ENCODE data around the gene CUEDC2.
A peak's percentile ranks its signal among the peaks of the same experiment; 100 is the strongest.

Gene CUEDC2

GRCh38 chr10:102432162-102432950 is at the start of gene CUEDC2:
TSS of gene CUEDC2 (minus strand) at chr10:102432574. CDS start at chr10:102425188, 7,386 bp downstream.
- DNase-seq (ENCODE audit: low read depth, low spot score) = peak; percentile 55
- peak within 1 kb of the TSS; percentile 48 for H3K27ac ChIP-seq

DNA sequence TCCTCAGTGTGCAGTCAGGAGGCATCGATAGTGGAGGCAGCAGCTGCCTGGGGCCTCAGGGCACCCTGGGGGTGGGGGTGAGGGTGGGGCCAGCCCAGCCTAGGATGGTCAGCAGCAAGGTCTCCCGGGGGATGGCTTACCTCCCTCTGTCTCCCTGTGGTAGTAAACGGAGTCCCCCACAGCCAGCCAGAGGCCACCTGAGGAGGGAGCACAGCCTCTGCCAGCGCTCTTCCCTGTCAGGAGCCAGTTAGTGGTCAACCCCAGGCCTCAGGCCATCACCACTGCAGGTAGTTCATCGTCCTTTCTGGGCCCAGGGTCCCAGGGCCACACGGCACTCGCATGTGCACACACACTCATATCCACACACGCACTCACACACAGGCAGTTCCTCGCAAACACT is 48.0 kb upstream of the CUEDC2 start:
- H3K27ac ChIP-seq = no peak overlapping the region
- no peak for DNase-seq (ENCODE audit: low read depth, low spot score)

DNA sequence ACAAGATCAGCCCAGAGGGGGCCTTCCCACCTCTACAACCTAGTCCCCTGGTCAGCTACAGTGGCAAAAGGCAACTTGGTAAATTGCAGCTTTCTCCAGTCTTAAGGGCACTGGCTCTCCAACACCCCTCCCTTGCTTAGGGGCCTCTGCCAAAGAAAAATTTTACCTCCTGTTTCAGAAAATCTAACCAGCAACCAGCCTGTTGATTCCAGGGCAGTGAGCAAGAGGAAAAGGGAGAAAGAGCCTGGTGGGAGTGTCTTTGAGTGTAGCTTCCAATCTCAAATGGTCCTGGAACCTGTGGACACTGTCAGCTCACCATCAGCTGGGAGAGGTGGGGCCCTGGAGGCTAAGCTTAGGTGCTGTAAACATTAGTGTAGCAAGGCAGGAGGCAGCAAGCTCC is 47.3 kb upstream of the CUEDC2 start:
- no peak overlapping the region for H3K27ac ChIP-seq
- no peak for DNase-seq (ENCODE audit: low read depth, low spot score)

DNA sequence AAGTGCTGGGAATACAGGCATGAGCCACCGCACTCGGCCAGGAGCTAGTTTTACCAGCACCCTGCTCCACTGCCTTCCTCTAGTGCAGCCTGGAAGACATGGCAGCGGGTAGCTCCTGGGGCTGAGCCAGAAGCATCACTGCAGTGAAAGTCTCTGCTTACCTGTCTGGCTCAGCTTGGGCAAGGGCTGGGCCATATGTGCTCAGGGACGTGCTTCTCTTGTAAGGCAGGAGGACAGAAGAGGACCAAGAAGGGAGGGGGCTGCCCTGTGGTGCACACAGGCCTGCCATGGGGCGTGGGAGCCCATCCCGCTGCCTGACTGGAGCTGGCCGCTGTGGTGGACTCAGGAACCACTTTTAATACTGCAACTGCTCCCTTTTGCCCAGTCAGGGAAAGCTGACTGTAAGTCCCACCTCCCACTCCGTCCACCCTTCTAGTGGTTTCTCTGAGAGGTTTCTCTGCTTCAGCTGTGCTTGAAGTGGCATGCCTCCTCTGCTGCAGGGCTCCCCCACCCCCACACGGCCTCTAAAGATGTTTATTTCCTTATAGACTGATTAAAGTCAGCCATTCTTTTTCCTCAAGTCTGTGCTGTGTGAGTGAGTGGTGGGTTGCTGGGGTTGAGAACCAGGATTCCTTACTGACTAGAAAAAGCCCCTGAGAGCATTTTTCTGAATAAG is 44.2 kb upstream of the CUEDC2 start:
- DNase-seq (ENCODE audit: low read depth, low spot score) = no peak
- no peak overlapping the region for H3K27ac ChIP-seq

DNA sequence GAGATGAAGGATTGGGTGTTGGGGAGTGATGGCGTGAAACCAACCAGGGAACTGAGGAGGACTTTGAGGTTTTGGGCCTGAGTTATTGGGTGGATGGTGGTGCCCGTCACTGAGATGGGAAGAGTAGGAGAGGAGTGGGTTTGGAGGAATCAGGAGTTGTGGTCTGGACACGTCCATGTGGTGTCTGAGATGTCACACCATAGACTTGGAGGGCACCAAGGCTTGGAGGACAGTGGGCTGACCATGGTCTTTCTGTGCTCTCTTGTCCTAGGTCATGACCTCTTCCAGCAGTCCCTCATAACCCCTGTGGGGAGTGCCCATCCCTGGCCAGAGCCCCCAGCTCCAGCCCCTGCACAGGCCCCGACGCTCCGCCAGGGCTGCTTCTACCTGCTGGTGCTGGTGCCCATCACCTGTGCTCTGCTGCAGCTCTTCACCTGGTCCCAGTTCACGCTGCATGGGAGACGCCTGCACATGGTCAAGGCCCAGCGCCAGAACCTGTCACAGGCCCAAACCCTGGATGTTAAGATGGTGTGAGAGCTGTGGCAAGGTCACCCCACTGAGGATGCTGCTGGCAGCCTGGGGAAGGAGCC is 43.2 kb upstream of the CUEDC2 start:
- DNase-seq (ENCODE audit: low read depth, low spot score) = no peak
- no peak overlapping the region for H3K27ac ChIP-seq

- no peak overlapping the region for H3K27ac ChIP-seq
- DNase-seq (ENCODE audit: low read depth, low spot score) = no peak
Measured at GRCh38 chr10:102473445-102474331, 41.3 kb upstream of the CUEDC2 start.

GRCh38 chr10:102470579-102471546 is 38.5 kb upstream of the CUEDC2 start:
- DNase-seq (ENCODE audit: low read depth, low spot score) = no peak
- no peak overlapping the region for H3K27ac ChIP-seq

GRCh38 chr10:102468683-102469082 is 36.3 kb upstream of the CUEDC2 start:
- no peak overlapping the region for H3K27ac ChIP-seq
- DNase-seq (ENCODE audit: low read depth, low spot score) = no peak

DNA sequence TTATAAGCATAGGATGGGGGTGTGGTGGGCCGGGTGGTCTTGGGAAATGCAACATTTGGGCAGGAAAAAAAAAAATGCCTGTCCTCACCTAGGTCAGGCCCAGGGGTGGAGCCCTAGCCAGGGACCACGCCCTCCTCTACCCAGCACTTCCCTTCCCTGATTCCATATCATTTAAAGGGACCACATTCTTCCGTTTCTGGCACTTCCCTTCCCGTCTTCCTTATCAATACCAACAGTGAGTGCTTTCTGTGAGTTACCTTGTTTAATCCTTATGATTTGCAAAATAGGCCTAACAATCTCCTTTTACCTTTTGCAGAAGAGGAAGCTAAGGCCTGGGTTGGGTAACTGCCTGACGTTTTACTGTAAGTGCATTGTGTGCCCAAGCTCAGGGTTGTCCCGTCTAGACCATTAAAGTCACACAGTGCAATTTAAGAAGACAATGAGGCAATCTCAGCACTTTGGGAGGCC is 35.6 kb upstream of the CUEDC2 start:
- DNase-seq (ENCODE audit: low read depth, low spot score) = no peak
- no peak overlapping the region for H3K27ac ChIP-seq

DNA sequence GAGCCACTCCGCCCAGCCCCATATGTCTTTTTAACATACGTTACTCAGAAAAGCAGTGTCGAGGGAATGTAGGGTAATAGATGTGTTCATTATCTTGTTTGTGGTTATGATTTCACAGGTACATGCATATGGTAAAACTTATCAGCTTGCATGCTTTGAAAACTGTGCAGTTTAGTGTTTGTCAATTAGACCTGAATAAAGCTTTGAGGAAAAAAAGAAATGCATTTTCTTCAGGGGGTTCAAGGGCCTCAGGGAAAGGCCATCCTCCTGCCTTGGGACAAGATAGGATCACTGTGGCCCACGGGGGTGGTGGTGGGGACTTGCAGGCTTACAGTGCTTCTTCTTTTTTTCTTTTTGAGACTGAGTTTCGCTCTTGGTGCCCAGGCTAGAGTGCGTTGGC is 34.9 kb upstream of the CUEDC2 start:
- no peak for DNase-seq (ENCODE audit: low read depth, low spot score)
- H3K27ac ChIP-seq = no peak overlapping the region

- DNase-seq (ENCODE audit: low read depth, low spot score) = no peak
- no peak overlapping the region for H3K27ac ChIP-seq
Measured at GRCh38 chr10:102465466-102465865, 33.1 kb upstream of the CUEDC2 start.

GRCh38 chr10:102463983-102464382 is 31.6 kb upstream of the CUEDC2 start:
- no peak for DNase-seq (ENCODE audit: low read depth, low spot score)
- H3K27ac ChIP-seq = no peak overlapping the region

DNA sequence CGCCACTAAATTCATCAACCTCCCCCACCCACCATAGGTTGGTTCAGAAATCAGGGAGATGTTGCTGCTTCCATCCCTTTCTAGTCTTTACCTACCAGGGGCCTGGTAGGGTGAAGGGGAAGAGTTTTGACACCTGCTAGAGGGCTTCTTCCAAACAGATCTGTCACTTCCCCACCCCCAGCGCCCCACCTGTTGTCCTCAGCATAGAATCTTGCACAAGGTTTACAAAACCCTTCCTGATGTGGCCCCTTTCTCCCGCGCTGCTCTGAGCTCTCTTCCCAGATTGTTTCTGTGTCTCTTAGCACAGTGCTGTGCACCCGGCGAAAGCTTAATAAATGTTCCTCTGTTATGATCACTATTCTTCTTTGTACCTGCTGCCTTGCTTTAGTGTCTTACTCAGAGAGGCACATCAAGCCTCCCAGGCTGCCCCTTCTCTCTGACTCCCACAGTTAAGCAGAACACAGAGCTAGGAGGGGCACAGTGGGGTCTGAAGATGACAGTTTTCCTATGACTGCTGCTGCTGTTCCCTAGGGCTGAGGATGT is 30.2 kb upstream of the CUEDC2 start:
- no peak overlapping the region for H3K27ac ChIP-seq

DNA sequence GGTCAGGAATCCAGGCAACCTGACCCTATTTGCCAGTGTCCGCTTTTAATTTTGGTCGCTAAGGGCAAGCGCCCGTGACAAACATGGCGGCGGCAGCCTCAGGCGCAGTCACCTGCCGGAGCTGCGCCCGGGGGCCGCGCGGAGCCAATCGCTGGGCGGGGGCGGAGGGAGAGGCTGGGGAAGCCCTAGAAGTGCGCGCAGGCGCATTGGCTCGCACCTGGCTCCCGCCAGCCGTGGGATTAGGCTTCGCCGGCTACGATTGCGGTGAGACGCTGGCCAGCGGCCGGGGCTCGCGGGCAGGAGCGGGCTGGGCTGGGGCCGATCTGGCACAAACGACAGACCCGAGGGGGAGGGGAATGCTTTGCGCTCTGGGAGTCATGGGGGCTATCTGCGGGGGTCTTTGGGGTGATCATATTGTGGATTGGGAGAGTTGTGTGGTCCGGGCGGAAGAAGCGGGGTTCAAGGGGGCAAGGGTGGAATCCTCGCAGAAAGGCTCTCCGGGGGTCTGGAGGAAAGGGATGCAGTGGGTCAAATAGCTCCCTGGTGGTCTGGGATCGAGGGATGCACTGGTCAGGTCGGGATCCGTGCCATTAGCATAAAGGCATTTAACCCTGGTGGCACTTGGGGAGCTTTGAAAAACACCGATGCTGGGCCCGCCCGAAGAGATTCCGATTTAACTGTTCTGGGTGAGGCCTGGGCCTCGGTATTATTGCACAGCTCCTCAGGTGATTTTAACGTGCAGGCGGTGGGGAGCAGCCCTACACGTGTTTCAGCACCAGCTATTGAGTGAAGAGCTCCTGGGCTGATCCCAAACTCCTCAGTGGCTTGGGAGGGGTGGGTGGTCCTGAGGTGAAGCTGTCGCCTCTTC is 29.0 kb upstream of the CUEDC2 start:
- DNase-seq (ENCODE audit: low read depth, low spot score) = no peak
- no peak overlapping the region for H3K27ac ChIP-seq

More for the DNA sequence above, 30.2 kb upstream of the CUEDC2 start:
- no peak for DNase-seq (ENCODE audit: low read depth, low spot score)

- H3K27ac ChIP-seq = no peak overlapping the region
- no peak for DNase-seq (ENCODE audit: low read depth, low spot score)
Measured at GRCh38 chr10:102460836-102461186, 28.4 kb upstream of the CUEDC2 start.

GRCh38 chr10:102458656-102459055 is 26.3 kb upstream of the CUEDC2 start:
- H3K27ac ChIP-seq = no peak overlapping the region
- no peak for DNase-seq (ENCODE audit: low read depth, low spot score)

DNA sequence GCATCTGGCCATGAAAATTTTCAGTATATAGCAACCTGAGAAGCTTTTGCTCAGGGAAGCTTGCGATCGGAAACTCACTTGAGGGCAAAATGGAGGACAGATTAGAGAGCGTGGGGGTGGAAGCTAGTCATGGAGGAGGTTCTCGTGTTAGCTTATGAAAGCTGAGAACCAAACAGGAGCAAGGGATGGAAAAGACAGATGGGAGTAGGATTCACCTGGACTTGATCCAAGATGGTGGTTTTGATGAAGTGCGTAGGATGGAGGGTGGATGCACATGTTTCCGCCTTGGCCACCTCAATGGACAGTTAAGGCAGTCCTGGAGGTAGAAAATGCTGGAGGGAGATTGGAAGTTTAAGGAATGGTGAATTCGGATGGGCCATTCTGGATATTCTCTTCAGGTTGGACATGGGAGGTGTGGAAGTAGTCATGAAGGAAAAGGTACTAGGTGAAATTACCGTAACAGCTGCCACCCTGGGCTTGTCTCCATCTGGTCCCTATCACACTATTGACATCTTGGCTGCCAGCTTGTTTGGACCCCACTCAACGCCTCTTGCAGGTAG is 25.3 kb upstream of the CUEDC2 start:
- DNase-seq (ENCODE audit: low read depth, low spot score) = no peak
- H3K27ac ChIP-seq = no peak overlapping the region
